ENCODE data around the gene AP1M1.

The AP1M1 gene

GRCh38 chr19:16265890-16266585 lies 68.3 kb downstream of the AP1M1 start (continued):
- TF ChIP-seq ZNF555 (tag by site-specific recombination; conservative IDR thresholded peaks at IDR 0.05) (no peak), ZNF670 (tag by site-specific recombination; IDR thresholded peaks at IDR 0.05; ENCODE audit: low read depth) (no peak), ZNF24 (tag by site-specific recombination; IDR thresholded peaks at IDR 0.05) (no peak), ZNF10 (tag by site-specific recombination; IDR thresholded peaks at IDR 0.05) (no peak), ZNF114 (tag by site-specific recombination; IDR thresholded peaks at IDR 0.05) (no peak), TRIM28 (IDR thresholded peaks at IDR 0.05; ENCODE audit: borderline replicate concordance, low read length) (no peak)
- TF ChIP-seq, protein P1, sequence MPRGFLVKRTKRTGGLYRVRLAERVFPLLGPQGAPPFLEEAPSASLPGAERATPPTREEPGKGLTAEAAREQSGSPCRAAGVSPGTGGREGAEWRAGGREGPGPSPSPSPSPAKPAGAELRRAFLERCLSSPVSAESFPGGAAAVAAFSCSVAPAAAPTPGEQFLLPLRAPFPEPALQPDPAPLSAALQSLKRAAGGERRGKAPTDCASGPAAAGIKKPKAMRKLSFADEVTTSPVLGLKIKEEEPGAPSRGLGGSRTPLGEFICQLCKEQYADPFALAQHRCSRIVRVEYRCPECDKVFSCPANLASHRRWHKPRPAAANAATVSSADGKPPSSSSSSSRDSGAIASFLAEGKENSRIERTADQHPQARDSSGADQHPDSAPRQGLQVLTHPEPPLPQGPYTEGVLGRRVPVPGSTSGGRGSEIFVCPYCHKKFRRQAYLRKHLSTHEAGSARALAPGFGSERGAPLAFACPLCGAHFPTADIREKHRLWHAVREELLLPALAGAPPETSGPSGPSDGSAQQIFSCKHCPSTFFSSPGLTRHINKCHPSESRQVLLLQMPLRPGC (tag by site-specific recombination; IDR thresholded peaks at IDR 0.05) = no peak

DNA sequence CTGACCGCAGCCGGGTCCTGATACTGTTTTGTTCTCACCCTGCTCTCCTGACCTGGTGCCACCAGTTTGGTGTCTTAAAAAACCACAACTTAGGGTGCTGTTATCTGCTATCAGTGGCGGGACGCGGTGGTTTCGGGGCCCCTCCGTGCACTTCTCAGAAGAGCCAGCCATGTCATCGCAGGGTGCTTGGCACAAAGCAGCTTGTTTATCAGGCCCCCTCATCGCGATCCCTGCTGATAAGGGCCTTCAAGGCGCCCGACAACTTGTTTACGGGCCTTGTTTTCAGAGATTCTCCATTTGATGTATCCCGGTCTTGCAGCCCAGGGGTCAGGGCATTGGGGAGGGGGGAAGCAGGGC lies 68.9 kb downstream of the AP1M1 start:
- ChIA-PET POLR2A (no interaction called here), CTCF (interaction anchor here (0.6 kb wide), 1 partner anchor 120 kb away, joined by 3 read pairs; no protein-coding TSS in a partner anchor)
- Histone ChIP-seq H3K36me3 (ENCODE audit: control insufficient read depth in 2 of 2, insufficient read depth in 1 of 2, low read length in 2 of 2) (no peaks in the 10 kb centered on the region), H3K4me1 (ENCODE audit: control insufficient read depth, insufficient read depth, low read length) (no peaks in the 10 kb centered on the region), H3K9me3 (ENCODE audit: control insufficient read depth, insufficient read depth, low read depth, low read length) (no peaks in the 10 kb centered on the region), H3K4me3 (ENCODE audit: low read depth, low read length) (no peak overlapping the region), H3K27ac (ENCODE audit: extremely low read depth, low read depth, low read length) (no peak overlapping the region)
- TF ChIP-seq, protein P2, sequence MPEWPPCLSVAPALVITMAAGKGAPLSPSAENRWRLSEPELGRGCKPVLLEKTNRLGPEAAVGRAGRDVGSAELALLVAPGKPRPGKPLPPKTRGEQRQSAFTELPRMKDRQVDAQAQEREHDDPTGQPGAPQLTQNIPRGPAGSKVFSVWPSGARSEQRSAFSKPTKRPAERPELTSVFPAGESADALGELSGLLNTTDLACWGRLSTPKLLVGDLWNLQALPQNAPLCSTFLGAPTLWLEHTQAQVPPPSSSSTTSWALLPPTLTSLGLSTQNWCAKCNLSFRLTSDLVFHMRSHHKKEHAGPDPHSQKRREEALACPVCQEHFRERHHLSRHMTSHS (tag by site-specific recombination; IDR thresholded peaks at IDR 0.05) = no peak
- TF ChIP-seq ZNF274 (IDR thresholded peaks at IDR 0.05; ENCODE audit: low read length) = no peak
- no peak for TF ChIP-seq ZNF274 (tag by site-specific recombination; IDR thresholded peaks at IDR 0.05; ENCODE audit: borderline replicate concordance)

DNA sequence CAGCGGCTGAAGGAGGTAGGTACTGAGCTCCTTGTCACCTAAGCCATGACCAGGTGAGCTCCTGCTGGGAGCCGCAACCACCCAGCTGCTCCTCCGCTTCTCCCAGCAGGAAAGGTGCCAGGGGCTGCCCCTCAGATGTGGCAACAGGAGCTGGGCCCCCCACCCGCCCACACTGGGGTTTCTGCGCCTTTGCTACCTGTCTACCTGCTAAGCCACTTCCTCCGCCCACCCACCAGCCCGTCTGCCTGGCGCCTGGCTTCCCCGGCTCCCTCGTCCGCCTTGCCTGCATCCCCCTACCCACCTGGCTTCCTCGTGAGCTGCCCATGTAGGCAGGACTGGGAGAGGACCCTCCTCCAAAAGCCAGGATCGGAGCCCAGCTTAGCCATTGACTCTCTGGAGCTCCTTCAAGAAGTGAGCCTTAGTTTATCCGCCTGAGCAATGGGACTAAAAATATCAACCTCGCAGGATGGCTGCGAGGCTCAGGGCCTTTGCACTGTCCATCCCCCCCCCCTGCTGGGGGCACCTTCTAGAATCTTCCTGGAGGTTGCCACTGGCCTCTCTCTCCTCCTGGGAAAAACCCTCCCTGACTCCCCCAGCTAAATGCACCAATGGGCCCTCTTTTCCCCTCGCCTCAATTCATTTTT lies 71.1 kb downstream of the AP1M1 start:
- Histone ChIP-seq H3K9me3 (ENCODE audit: control insufficient read depth, insufficient read depth, low read depth, low read length) (no peaks in the 10 kb centered on the region), H3K4me3 (ENCODE audit: low read depth, low read length) (no peak overlapping the region), H3K27ac (ENCODE audit: extremely low read depth, low read depth, low read length) (no peak overlapping the region), H3K4me1 (ENCODE audit: control insufficient read depth, insufficient read depth, low read length) (no peaks in the 10 kb centered on the region), H3K36me3 (ENCODE audit: control insufficient read depth in 2 of 2, insufficient read depth in 1 of 2, low read length in 2 of 2) (no peaks in the 10 kb centered on the region)
- TF ChIP-seq ZBTB49 (tag by site-specific recombination; IDR thresholded peaks at IDR 0.05; ENCODE audit: low read depth) = no peak
- no peak for TF ChIP-seq WT1 (tag by site-specific recombination; IDR thresholded peaks at IDR 0.05)
- peak; percentile 73 for TF ChIP-seq ZNF623 (tag by site-specific recombination; IDR thresholded peaks at IDR 0.05)
- CTCF ChIA-PET = interaction anchor here (0.7 to 1.6 kb wide), 3 partner anchors 20 to 114 kb away, joined by 3 to 5 read pairs (median 3); no protein-coding TSS in a partner anchor
- POLR2A ChIA-PET = no interaction called here

DNA sequence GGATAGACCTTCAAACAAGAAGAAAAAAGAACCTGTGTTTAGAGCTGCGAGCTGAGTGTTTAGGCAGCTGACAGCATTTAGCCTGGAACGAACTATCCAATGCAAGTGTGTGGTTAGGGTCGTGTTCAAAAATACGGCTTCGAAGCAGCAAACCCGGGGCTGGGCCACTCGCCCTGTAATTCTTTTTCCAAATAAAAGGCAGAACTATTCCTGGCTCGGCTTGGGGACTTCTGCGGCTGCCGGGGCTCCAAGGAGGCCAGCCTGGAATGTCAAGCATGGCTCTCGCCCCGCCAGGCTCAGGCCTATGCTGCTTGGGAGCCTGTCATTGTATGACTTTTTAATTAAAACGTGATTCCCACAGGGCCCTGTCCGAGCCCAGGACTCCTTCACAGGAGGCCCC lies 75.2 kb downstream of the AP1M1 start:
- H3K27ac ChIP-seq (ENCODE audit: extremely low read depth, low read depth, low read length) = no peak overlapping the region
- no peaks in the 10 kb centered on the region for H3K4me1 ChIP-seq (ENCODE audit: control insufficient read depth, insufficient read depth, low read length)
- no peaks in the 10 kb centered on the region for H3K9me3 ChIP-seq (ENCODE audit: control insufficient read depth, insufficient read depth, low read depth, low read length)
- CTCF ChIA-PET = no interaction called here
- H3K4me3 ChIP-seq (ENCODE audit: low read depth, low read length) = no peak overlapping the region
- no peak for TF ChIP-seq WT1 (tag by site-specific recombination; IDR thresholded peaks at IDR 0.05)
- H3K36me3 ChIP-seq (ENCODE audit: control insufficient read depth in 2 of 2, insufficient read depth in 1 of 2, low read length in 2 of 2) = no peaks in the 10 kb centered on the region
- POLR2A ChIA-PET = no interaction called here

Measured in HEK293 (cell line).